Karpas-422 (cell line): ENCODE data around the gene NES. TPM values are rescaled to one million over a fixed set of nuclear protein-coding genes. Genes with fewer than 3 reads are reported as not detected.

ENCODE experiments used
- DNase-seq: peaks from one replicate; pipeline ENCODE4 v3.0.0-alpha.2; 2015
- H2AFZ ChIP-seq: fragments of 200-600 bp; sonication (generic); 2 replicates; pipeline ENCODE4 v1.6.1; 2014; ENCODE audit warnings: antibody characterized with exemption, low read length, mixed read lengths
- H3K27ac ChIP-seq: fragments of 200-600 bp; sonication (generic); 2 replicates; pipeline ENCODE4 v1.5.1; 2014; ENCODE audit warnings: mild to moderate bottlenecking, low read length, moderate library complexity
- H3K27me3 ChIP-seq: fragments of 200-600 bp; sonication (generic); 2 replicates; pipeline ENCODE4 v1.6.1; 2014; ENCODE audit warnings: low read length, mixed read lengths
- H3K36me3 ChIP-seq: fragments of 200-600 bp; sonication (generic); 2 replicates; pipeline ENCODE4 v1.6.1; 2014; ENCODE audit warnings: low read length, mixed read lengths; ENCODE audit not compliant: insufficient read depth
- H3K4me1 ChIP-seq: fragments of 200-600 bp; sonication (generic); 2 replicates; pipeline ENCODE4 v1.6.1; 2014; ENCODE audit warnings: mild to moderate bottlenecking, low read length, mixed read lengths
- H3K4me2 ChIP-seq: fragments of 200-600 bp; sonication (generic); 2 replicates; pipeline ENCODE4 v1.6.1; 2014; ENCODE audit warnings: low read length, low read depth, mild to moderate bottlenecking; ENCODE audit not compliant: poor library complexity, severe bottlenecking
- H3K4me3 ChIP-seq: fragments of 200-600 bp; sonication (generic); 2 replicates; pipeline ENCODE4 v1.5.1; 2014; ENCODE audit warnings: mild to moderate bottlenecking, antibody characterized with exemption, low read length, mixed read lengths
- H3K79me2 ChIP-seq: fragments of 200-600 bp; sonication (generic); 2 replicates; pipeline ENCODE4 v1.6.1; 2014; ENCODE audit warnings: mild to moderate bottlenecking, low read length, mixed read lengths
- H3K9ac ChIP-seq: fragments of 200-600 bp; sonication (generic); 2 replicates; pipeline ENCODE4 v1.6.0; 2014; ENCODE audit warnings: low read length
- H3K9me2 ChIP-seq: fragments of 200-600 bp; sonication (generic), shearing (Covaris generic); replicated peaks from 2 replicates; pipeline ENCODE4 v1.6.0; 2014; ENCODE audit warnings: mild to moderate bottlenecking, low read length, moderate library complexity; ENCODE audit not compliant: insufficient read depth
- H3K9me3 ChIP-seq: fragments of 300-700, 200-600 bp; sonication (generic); 2 replicates; pipeline ENCODE4 v1.6.1; 2014; ENCODE audit warnings: low read length, mixed read lengths
- H4K20me1 ChIP-seq: fragments of 200-600 bp; sonication (generic); 2 replicates; pipeline ENCODE4 v1.6.1; 2014; ENCODE audit warnings: mild to moderate bottlenecking, antibody characterized with exemption, low read length, low read depth; ENCODE audit not compliant: insufficient read depth
- total RNA-seq: library from RNA; depleted of rRNA; stranded (reverse); fragments of >200 nt; shearing (Covaris generic); gene quantifications from 2 replicates; pipeline ENCODE4 v1.2.3, GENCODE V29; 2014; ENCODE audit warnings: low replicate concordance

NES gene
- total RNA-seq, 1 experiment from 2014 or later, result not detected

DNA sequence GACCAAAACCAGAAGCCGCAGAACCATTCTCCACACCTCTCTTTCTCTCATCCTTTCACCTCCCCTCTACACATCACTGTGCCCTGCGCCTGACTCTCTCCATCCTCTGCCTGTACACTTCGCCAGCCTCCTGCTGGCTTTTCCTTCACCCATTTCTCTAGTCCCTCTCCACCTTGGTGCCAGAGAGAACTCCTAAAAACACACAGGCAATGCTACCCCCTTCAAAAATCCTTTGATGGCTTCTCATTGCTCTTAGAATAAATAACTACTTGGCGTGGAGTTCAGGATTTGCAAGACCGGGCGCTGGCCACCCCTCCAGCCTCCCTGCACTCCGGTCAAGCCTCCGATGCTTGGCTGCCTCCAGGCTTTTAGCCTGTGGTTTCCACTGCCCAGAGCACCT, 19.5 kb upstream of the NES start:
- H3K4me1 ChIP-seq, result peaks cover 5% of the 10 kb centered on the region; the same call in 1 of the 2 replicates
- H3K9me3 ChIP-seq, result no peaks in the 10 kb centered on the region
- DNase-seq, result no peak
- no peaks in the 10 kb centered on the region for H3K9me2 ChIP-seq
- H3K79me2 ChIP-seq, result no peaks in the 10 kb centered on the region
- H3K4me3 ChIP-seq, result no peak overlapping the region
- H3K27me3 ChIP-seq, result no peaks in the 10 kb centered on the region
- H4K20me1 ChIP-seq, result no peaks in the 10 kb centered on the region
- no peak overlapping the region for H3K27ac ChIP-seq
- no peak overlapping the region for H3K9ac ChIP-seq
- H3K4me2 ChIP-seq, result no peak overlapping the region
- H3K36me3 ChIP-seq, result no peaks in the 10 kb centered on the region
- no peak overlapping the region for H2AFZ ChIP-seq

DNA sequence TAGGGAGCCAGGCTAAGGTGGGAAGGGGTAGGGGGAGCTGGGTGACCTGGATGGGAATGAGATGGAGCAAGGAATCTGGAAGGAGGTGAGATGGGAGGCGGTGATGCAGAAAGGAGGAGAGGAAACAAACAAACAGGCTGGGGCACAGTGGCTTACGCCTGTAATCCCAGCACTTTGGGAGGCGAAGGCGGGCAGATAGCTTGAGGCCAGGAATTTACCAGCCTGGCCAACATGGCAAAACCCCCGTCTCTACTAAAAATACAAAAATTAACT, 17.4 kb upstream of the NES start:
- no peak for DNase-seq
- Histone ChIP-seq H2AFZ (no peak overlapping the region), H3K27ac (no peak overlapping the region), H3K36me3 (no peaks in the 10 kb centered on the region), H3K4me2 (no peak overlapping the region), H3K27me3 (no peaks in the 10 kb centered on the region), H4K20me1 (no peaks in the 10 kb centered on the region), H3K9me2 (no peaks in the 10 kb centered on the region), H3K79me2 (no peaks in the 10 kb centered on the region), H3K4me1 (peaks cover 5% of the 10 kb centered on the region; the same call in 1 of the 2 replicates), H3K4me3 (no peak overlapping the region), H3K9me3 (no peaks in the 10 kb centered on the region), H3K9ac (no peak overlapping the region)

DNA sequence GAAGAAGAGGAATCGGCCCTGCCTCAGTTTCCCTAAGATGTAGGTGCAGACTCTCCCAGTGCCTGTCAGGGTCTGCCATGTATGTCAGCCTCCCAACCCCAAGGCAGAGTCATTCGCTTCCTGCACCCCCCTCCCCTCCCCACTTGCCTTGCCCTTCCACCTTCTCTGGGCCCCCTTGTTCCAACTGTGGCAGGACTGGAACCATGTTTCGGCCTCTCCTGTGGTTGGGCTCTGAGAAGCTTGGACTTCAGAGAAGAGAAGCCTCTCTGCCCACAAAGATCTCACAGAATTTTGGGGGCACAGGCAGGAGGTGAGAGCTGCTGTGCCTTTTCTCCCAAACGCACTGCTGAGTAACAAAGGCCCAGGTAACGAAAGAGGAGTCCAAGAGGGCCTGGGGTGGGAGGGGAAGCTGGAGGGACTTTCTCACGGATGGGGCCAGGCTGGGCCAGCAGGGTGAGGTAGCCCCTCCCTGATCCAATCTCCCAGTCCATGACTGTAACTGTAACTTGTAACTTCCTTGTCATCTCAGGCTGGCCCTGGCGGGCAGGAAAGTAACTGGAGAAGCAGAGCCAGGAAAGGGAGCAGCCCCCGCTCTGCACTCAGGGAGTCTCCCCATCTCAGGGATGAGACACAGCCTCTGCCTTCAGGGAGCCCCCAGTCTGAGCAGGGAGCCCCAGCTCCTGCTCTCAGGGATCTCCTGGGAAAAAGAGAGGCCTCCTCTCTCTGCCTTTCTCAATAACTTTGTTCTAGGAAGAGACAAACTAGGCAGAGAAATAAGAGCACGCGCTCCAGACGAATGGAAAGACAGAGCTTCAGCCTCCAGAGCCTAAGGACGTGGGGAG, 16.9 kb upstream of the NES start:
- H3K27me3 ChIP-seq, result no peaks in the 10 kb centered on the region
- no peak overlapping the region for H3K4me2 ChIP-seq
- H3K9ac ChIP-seq, result no peak overlapping the region

DNA sequence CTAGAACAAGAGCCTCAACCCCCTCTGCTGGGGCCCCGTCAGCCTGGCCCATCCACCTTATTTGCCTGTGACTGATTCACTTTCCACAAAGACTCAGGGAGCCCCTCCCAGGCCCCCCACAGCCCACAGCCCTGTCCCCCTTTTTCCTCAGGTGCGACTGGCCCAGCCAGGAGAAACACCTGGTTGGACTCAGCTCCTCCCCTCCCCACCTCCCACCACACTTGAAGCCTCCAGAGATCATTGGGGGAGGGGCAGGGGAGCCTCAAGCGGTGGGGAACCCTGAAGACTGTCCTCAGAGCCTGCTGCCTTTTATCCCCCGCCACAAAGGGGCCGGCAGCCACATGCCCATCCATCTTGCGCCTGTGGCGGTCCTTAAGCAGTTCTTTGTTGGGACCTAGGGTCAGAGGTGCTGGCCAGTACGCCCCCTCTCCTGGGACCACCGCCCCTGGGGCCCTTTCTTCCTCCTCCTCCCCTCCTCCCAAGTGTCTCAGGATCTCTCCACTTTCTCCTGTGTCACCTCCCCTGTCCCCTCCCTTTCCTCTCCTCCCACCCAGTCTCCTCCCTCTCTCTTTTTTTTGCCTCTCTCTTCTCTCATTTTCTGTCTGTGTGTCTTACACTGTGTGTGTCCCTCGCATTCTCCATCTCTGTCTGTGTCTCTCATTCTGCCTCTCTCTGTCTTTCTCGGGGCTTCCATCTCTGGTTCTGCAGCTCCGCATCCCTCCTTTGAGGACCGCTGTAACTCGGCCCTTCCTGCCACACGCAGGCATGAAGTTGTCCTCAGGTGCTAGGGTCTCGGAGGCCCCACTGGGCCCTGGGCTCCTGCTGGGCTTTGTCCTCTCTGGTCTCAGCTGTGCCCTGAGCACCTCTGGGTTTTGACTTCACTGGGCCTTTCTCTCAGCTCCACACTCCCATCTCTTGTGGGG, 16.0 kb upstream of the NES start:
- Histone ChIP-seq H3K4me1 (peaks cover 9% of the 10 kb centered on the region), H4K20me1 (no peaks in the 10 kb centered on the region), H3K27ac (no peak overlapping the region), H3K9me2 (no peaks in the 10 kb centered on the region), H3K27me3 (no peaks in the 10 kb centered on the region), H3K4me2 (no peak overlapping the region), H2AFZ (no peak overlapping the region), H3K4me3 (no peak overlapping the region), H3K9me3 (no peaks in the 10 kb centered on the region), H3K36me3 (no peaks in the 10 kb centered on the region), H3K79me2 (no peaks in the 10 kb centered on the region), H3K9ac (no peak overlapping the region)
- no peak for DNase-seq

More for the DNA sequence above, 16.9 kb upstream of the NES start:
- no peak for DNase-seq
- Histone ChIP-seq H3K79me2 (no peaks in the 10 kb centered on the region), H3K9me3 (no peaks in the 10 kb centered on the region), H3K27ac (no peak overlapping the region), H3K4me1 (peaks cover 8% of the 10 kb centered on the region), H4K20me1 (no peaks in the 10 kb centered on the region), H3K4me3 (no peak overlapping the region), H3K9me2 (no peaks in the 10 kb centered on the region), H2AFZ (no peak overlapping the region), H3K36me3 (no peaks in the 10 kb centered on the region)

DNA sequence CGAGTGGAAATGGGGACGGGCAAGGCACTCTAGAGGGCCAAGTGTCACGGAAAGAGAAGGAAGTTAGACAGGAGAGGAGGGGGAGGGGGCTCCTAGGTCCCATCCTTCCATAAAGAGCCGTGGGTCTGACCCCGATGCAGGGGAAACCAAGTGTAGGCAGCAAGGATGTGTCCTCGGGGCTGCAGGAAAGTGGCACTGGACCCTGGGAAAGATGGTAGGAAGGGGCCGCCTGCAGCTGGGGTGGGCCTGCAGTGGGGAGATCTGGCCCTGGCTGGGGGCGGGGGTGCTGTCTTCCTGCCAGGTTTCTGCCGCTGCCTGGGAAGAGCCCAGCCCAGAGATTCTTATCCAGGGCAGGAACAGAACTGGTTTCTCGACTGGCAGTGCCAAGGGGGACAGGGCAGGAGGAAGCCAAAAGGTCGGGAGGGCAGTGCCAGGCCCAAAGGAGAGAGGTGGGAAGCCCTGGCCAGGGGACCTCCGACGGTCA, 15.3 kb upstream of the NES start:
- Histone ChIP-seq H3K9me2 (no peaks in the 10 kb centered on the region), H3K9me3 (no peaks in the 10 kb centered on the region), H3K4me3 (no peak overlapping the region), H3K4me2 (no peak overlapping the region), H2AFZ (no peak overlapping the region), H3K27me3 (no peaks in the 10 kb centered on the region), H3K79me2 (no peaks in the 10 kb centered on the region), H3K9ac (no peak overlapping the region), H3K36me3 (no peaks in the 10 kb centered on the region), H3K27ac (no peak overlapping the region), H3K4me1 (peaks cover 9% of the 10 kb centered on the region), H4K20me1 (no peaks in the 10 kb centered on the region)
- no peak for DNase-seq

DNA sequence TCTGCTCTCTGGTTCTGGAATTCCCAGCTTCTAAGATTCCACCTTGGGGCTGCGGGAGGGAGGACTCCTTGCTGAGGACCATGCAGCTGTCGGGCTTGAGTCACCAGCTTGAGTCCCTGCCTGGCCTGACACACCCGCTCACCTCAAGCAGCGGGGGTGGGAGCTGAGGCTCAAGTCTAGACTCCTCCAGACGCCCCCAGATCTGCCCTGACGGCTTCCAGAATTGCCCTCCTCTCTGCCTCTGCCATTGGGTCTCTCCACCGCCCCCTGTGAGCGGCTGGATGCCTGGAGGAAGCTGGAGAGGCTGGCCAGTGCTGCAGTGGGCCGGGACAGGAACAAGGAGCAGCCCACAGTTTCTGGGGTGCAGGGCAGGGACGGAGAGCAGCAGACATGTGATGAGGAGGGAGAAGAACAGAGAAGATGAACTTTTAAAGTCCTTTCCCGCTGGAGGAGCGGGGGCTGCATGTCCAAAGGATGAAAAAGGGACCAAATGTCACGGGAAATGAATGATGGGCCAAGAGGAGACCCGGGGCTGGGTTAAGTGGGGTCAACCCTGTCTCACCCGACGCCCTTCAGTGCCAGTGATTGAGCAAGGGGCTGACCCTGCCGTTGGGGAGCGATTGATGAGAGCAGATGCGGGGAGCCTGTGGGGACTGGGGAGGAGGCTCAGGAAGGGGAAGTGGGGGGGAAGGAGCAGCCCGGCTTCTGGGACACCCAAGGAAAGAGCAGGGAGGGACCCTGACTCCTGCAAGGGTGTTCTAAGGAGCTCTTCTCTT, 14.6 kb upstream of the NES start:
- no peak for DNase-seq

DNA sequence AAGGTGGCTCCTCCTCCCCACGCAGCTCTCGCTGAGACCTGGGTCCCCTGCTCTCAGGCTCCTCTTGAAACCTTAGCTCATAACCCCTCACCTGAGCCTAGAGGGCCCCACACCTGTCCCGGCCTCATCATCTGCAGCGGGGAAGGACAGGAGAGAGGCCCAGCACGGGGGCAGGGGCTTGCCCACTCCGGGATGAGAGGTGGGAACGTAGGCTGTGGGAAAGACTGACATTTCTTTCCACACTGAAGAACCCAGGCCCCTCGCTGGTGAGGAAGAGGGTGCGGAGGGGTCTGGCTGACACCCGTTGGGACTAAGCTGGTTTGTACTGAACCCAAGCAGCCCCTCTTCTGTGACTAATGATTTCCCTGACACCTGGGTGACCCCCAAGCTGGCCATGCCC, 14.0 kb upstream of the NES start:
- H3K4me3 ChIP-seq, result no peak overlapping the region
- no peak overlapping the region for H3K4me2 ChIP-seq
- no peaks in the 10 kb centered on the region for H3K9me3 ChIP-seq
- H2AFZ ChIP-seq, result no peak overlapping the region
- H3K4me1 ChIP-seq, result peaks cover 9% of the 10 kb centered on the region
- H3K27me3 ChIP-seq, result no peaks in the 10 kb centered on the region
- no peak for DNase-seq
- H3K36me3 ChIP-seq, result no peaks in the 10 kb centered on the region
- no peaks in the 10 kb centered on the region for H4K20me1 ChIP-seq
- no peak overlapping the region for H3K9ac ChIP-seq
- no peaks in the 10 kb centered on the region for H3K79me2 ChIP-seq
- H3K9me2 ChIP-seq, result no peaks in the 10 kb centered on the region
- H3K27ac ChIP-seq, result no peak overlapping the region

More for the DNA sequence above, 14.6 kb upstream of the NES start:
- Histone ChIP-seq H3K9me2 (no peaks in the 10 kb centered on the region), H3K79me2 (no peaks in the 10 kb centered on the region), H3K9ac (no peak overlapping the region), H3K36me3 (no peaks in the 10 kb centered on the region), H2AFZ (no peak overlapping the region), H3K4me2 (no peak overlapping the region), H3K9me3 (no peaks in the 10 kb centered on the region), H3K4me3 (no peak overlapping the region), H3K27ac (no peak overlapping the region), H3K4me1 (peaks cover 9% of the 10 kb centered on the region), H4K20me1 (no peaks in the 10 kb centered on the region), H3K27me3 (no peaks in the 10 kb centered on the region)

DNA sequence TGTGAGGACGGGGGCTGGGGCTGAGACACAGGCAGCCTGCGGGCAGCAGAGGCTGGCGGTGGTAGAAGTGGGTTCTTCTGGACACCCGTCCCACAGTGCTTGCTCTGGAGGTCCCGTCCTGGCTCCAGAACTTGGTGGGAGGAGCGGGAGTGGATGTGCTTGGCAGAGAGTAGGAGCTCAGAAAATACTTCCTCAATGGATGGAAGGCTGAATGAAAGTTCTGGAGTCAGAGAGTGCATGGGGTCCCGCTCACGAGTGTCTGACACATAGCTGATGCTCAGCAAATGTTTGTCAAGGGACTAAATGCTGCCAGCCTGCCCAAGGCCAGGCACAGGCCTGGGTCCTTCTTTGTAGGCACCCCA, 13.4 kb upstream of the NES start:
- no peak overlapping the region for H3K9ac ChIP-seq
- H3K9me3 ChIP-seq, result no peaks in the 10 kb centered on the region
- H3K9me2 ChIP-seq, result no peaks in the 10 kb centered on the region
- H3K4me3 ChIP-seq, result no peak overlapping the region
- no peaks in the 10 kb centered on the region for H4K20me1 ChIP-seq
- no peaks in the 10 kb centered on the region for H3K27me3 ChIP-seq
- H3K4me2 ChIP-seq, result no peak overlapping the region
- H3K36me3 ChIP-seq, result no peaks in the 10 kb centered on the region
- no peak for DNase-seq
- no peaks in the 10 kb centered on the region for H3K79me2 ChIP-seq
- peaks cover 9% of the 10 kb centered on the region for H3K4me1 ChIP-seq
- H3K27ac ChIP-seq, result no peak overlapping the region
- no peak overlapping the region for H2AFZ ChIP-seq
